Endothelial cell of umbilical vein (primary cell): ENCODE measurements around the gene ZKSCAN1.

Experiments
- CTCF ChIP-seq, 2 donors: IDR thresholded peaks; 1 replicate in 1 of 2; 2 replicates in 1 of 2; pipeline ENCODE4 v1.5.1; 2011; ENCODE audit warnings: low read length in 2 of 2, mild to moderate bottlenecking in 2 of 2, moderate library complexity in 2 of 2, control low read depth in 1 of 2, inconsistent platforms in 1 of 2, low read depth in 1 of 2; ENCODE audit not compliant: insufficient read depth in 1 of 2; ENCODE audit errors: extremely low read depth in 1 of 2
- MAX ChIP-seq: IDR thresholded peaks from 2 replicates; pipeline ENCODE4 v1.6.1; 2011; ENCODE audit not compliant: insufficient read depth, insufficient read length
- POLR2A ChIP-seq: IDR thresholded peaks from 2 replicates; pipeline ENCODE4 v1.6.1; 2012; ENCODE audit warnings: low read depth, mild to moderate bottlenecking, control low read depth, low read length

- TF ChIP-seq CTCF (IDR thresholded peaks at IDR 0.05; ENCODE audit: extremely low read depth in 1 of 2, insufficient read depth in 1 of 2, low read depth in 1 of 2, low read length in 2 of 2) = no peak
- no peak for TF ChIP-seq POLR2A
- no peak for TF ChIP-seq MAX
Measured at GRCh38 chr7:100022621-100023020, 7.2 kb downstream of the ZKSCAN1 start.
